MM.1S (cell line): ENCODE measurements around the gene CHST11.

ENCODE experiments used
- CTCF ChIP-seq: fragments of 300-600 bp; sonication (generic); IDR thresholded peaks from 2 replicates; pipeline ENCODE4 v1.5.1; 2016; ENCODE audit warnings: antibody characterized with exemption, low read length, mixed read lengths
- EZH2 ChIP-seq: fragments of 300-600 bp; sonication (generic); optimal IDR thresholded peaks from 2 replicates; pipeline ENCODE3; 2017; ENCODE audit warnings: low read depth, mild to moderate bottlenecking, antibody characterized with exemption, low read length, mixed read lengths

DNA sequence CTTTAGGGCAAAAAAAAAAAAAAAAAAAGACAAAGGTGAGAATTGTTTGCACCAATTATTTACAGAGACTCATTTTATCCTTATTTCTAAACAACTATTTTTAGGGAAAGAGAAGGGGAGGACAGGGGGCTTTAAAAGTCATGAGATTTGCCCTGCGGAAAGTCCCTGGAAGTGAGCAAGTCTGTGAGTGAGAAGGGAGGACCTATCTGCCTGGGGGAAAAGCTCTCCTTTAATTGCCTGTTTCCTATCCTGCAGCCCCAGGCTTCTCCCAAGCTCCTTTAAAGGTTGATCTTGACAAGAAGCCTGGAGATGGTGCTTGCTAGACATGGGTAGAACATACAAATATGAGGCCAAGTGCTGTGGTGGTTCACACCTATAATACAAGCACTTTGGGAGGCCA lies 8.3 kb upstream of the CHST11 start:
- no peak for TF ChIP-seq CTCF
- TF ChIP-seq EZH2 = no peak
